Coronary artery (tissue), 2 donors: ENCODE data around the gene LTA4H.

Experiments
- DNase-seq: peaks from one replicate; pipeline ENCODE4 v3.0.0-alpha.2; 2017; ENCODE audit warnings: low spot score
- H3K27ac ChIP-seq, 2 donors: fragments of 200-600 bp; sonication (generic); one replicate each; pipeline ENCODE4 v1.5.1; 2016 to 2019
- H3K4me3 ChIP-seq: fragments of 200-600 bp; sonication (generic); 2 replicates; pipeline ENCODE4 v1.5.1; 2016; ENCODE audit warnings: mild to moderate bottlenecking, moderate library complexity
- TF ChIP-seq, protein P1 (sequence below): fragments of 200-600 bp; sonication (generic); IDR thresholded peaks from one replicate; pipeline ENCODE4 v1.5.1; 2019; ENCODE audit warnings: antibody characterized with exemption

Gene LTA4H

DNA sequence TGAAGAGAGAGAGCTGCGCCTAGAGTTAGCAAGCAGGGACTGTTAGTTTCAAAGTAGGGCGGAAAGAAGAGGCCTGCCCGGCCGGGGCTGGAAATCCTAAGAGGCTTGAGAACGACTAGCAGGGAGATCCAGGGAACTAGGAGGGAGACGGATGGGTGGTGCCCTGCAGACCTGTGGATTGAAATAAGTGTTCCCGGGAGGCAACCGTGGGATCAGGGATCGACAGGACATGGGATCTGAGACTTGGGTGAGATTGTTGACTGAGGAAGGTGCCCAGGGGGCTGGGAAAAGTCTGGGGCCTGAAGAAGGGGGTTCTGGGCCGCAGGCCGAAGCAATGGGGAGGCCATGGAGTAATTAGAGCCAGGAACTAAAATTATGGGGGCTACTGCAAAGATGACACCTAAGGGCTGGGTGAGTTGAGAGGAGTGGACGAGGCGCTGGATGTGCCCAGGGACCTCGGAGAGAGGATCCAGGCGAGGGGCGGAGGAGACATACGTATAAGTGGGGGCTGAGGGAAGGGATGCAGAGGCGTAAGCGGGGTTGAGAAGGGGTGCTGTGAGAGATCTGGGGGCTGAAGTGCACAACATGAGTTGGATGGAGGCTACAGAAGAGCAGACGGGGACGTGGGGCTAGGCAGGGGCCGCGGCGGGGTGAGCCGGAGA, 635 bp downstream of the LTA4H start:
- H3K4me3 ChIP-seq = peak overlapping the region; percentile 83
- TF ChIP-seq, protein P1, sequence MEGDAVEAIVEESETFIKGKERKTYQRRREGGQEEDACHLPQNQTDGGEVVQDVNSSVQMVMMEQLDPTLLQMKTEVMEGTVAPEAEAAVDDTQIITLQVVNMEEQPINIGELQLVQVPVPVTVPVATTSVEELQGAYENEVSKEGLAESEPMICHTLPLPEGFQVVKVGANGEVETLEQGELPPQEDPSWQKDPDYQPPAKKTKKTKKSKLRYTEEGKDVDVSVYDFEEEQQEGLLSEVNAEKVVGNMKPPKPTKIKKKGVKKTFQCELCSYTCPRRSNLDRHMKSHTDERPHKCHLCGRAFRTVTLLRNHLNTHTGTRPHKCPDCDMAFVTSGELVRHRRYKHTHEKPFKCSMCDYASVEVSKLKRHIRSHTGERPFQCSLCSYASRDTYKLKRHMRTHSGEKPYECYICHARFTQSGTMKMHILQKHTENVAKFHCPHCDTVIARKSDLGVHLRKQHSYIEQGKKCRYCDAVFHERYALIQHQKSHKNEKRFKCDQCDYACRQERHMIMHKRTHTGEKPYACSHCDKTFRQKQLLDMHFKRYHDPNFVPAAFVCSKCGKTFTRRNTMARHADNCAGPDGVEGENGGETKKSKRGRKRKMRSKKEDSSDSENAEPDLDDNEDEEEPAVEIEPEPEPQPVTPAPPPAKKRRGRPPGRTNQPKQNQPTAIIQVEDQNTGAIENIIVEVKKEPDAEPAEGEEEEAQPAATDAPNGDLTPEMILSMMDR = no peak
- H3K27ac ChIP-seq = peak overlapping the region; percentile 87
- DNase-seq = no peak

- peak overlapping the region; percentile 83 for H3K4me3 ChIP-seq
Measured at GRCh38 chr12:96033549-96034389, 1.6 kb downstream of the LTA4H start.

GRCh38 chr12:96029826-96030225, 5.6 kb downstream of the LTA4H start:
- Histone ChIP-seq H3K4me3 (no peak overlapping the region), H3K27ac (no peak overlapping the region)
- no peak for DNase-seq
- TF ChIP-seq, protein P1 = no peak

More at GRCh38 chr12:96033549-96034389, 1.6 kb downstream of the LTA4H start:
- no peak overlapping the region for H3K27ac ChIP-seq
- DNase-seq = no peak
- TF ChIP-seq, protein P1 = no peak

GRCh38 chr12:96028538-96028937, 6.8 kb downstream of the LTA4H start:
- H3K4me3 ChIP-seq = no peak overlapping the region
- H3K27ac ChIP-seq = no peak overlapping the region
- TF ChIP-seq, protein P1 = no peak
- DNase-seq = no peak

DNA sequence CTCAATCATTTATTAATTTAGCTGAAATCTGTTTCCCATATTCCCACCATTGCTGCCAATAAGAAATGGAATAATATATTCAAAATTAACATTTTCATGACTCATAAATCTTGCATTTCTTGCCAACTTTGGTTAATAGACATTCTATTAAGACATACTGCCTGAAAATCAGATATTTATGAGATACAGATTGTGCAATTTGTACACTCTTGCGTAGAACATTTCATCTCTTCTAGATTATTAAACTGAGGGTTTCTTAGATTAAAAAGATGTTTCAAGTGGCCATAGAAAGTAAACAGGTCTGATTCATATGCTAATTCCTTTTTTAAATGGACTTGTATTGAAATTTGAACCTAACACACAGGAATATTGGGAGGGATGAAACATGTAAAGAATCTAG, 9.1 kb downstream of the LTA4H start:
- TF ChIP-seq, protein P1 = no peak
- no peak overlapping the region for H3K4me3 ChIP-seq
- no peak for DNase-seq
- H3K27ac ChIP-seq = no peak overlapping the region

DNA sequence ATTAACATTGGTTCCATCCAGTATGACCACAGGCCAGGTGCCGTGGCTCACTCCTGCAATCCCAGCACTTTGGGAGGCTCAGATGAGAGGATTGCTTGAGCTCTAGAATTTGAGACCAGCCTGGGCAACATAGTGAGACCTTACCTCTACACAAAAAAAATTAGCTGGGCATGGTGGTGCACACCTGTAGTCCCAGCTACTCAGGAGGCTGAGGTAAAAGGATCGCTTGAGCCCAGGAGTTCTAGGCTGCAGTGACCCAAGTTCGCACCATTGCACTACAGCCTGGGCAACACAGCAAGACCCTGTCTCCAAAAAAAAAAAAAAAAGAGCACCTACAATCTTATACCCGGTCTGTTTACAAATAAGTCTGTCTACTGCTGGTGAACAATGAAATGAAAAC, 9.9 kb downstream of the LTA4H start:
- Histone ChIP-seq H3K4me3 (no peak overlapping the region), H3K27ac (no peak overlapping the region)
- TF ChIP-seq, protein P1 = no peak
- no peak for DNase-seq
